Trophoblast cell (in vitro differentiated cells and primary cell): ENCODE measurements around the gene HTR6.

ENCODE experiments used
- DNase-seq, 2 donors: peaks; one replicate each; pipeline ENCODE4 v3.0.0-alpha.2; 2016
- H2AFZ ChIP-seq: 2 replicates; pipeline ENCODE4 v1.6.1; 2013; ENCODE audit warnings: low read length, moderate library complexity, mild to moderate bottlenecking; ENCODE audit not compliant: insufficient read depth, poor library complexity
- H2AK5ac ChIP-seq: 2 replicates; pipeline ENCODE4 v1.6.1; 2013; ENCODE audit warnings: mild to moderate bottlenecking, low read length
- H2BK120ac ChIP-seq: 2 replicates; pipeline ENCODE4 v1.6.1; 2013; ENCODE audit warnings: low read length, mild to moderate bottlenecking, moderate library complexity; ENCODE audit not compliant: insufficient read depth, poor library complexity
- H2BK12ac ChIP-seq: 2 replicates; pipeline ENCODE4 v1.6.1; 2013; ENCODE audit warnings: mild to moderate bottlenecking, low read length, moderate library complexity
- H2BK5ac ChIP-seq: 2 replicates; pipeline ENCODE4 v1.6.1; 2013; ENCODE audit warnings: low read length, low read depth, moderate library complexity, mild to moderate bottlenecking; ENCODE audit not compliant: poor library complexity
- H3K14ac ChIP-seq: 2 replicates; pipeline ENCODE4 v1.6.1; 2013; ENCODE audit warnings: mild to moderate bottlenecking, low read length
- H3K18ac ChIP-seq: 2 replicates; pipeline ENCODE4 v1.6.1; 2013; ENCODE audit warnings: mild to moderate bottlenecking, low read length
- H3K23ac ChIP-seq: 2 replicates; pipeline ENCODE4 v1.6.1; 2013; ENCODE audit warnings: low read length
- H3K27ac ChIP-seq: 2 replicates; pipeline ENCODE4 v1.5.1; 2013; ENCODE audit warnings: low read depth, mild to moderate bottlenecking, inconsistent platforms, low read length, moderate library complexity
- H3K27me3 ChIP-seq: 2 replicates; pipeline ENCODE4 v1.6.1; 2013; ENCODE audit warnings: inconsistent platforms, mild to moderate bottlenecking, low read length, moderate library complexity; ENCODE audit not compliant: insufficient read depth
- H3K36me3 ChIP-seq, 2 experiments: 1 replicate in 1 of 2; 2 replicates in 1 of 2; pipeline ENCODE4 v1.6.1; 2013; ENCODE audit warnings: low read length in 2 of 2, mild to moderate bottlenecking in 2 of 2, moderate library complexity in 1 of 2; ENCODE audit not compliant: insufficient read depth in 2 of 2, control insufficient read depth in 1 of 2
- H3K4ac ChIP-seq: 2 replicates; pipeline ENCODE4 v1.6.1; 2013; ENCODE audit warnings: low read depth, mild to moderate bottlenecking, low read length, moderate library complexity
- H3K4me1 ChIP-seq, 2 experiments: 1 replicate in 1 of 2; 2 replicates in 1 of 2; pipeline ENCODE4 v1.6.1; 2013; ENCODE audit warnings: low read length in 2 of 2, mild to moderate bottlenecking in 2 of 2, moderate library complexity in 1 of 2; ENCODE audit not compliant: insufficient read depth in 2 of 2, control insufficient read depth in 1 of 2
- H3K4me2 ChIP-seq: 2 replicates; pipeline ENCODE4 v1.6.1; 2013; ENCODE audit warnings: inconsistent platforms, mild to moderate bottlenecking, low read length, moderate library complexity
- H3K4me3 ChIP-seq: 2 replicates; pipeline ENCODE4 v1.5.1; 2013; ENCODE audit warnings: mild to moderate bottlenecking, low read depth, low read length, inconsistent platforms
- H3K79me1 ChIP-seq: one replicate; pipeline ENCODE4 v1.6.1; 2013; ENCODE audit warnings: low read length
- H3K79me2 ChIP-seq: 2 replicates; pipeline ENCODE4 v1.6.1; 2013; ENCODE audit warnings: low read length, mild to moderate bottlenecking; ENCODE audit not compliant: control insufficient read depth, insufficient read depth, poor library complexity
- H3K9ac ChIP-seq: 2 replicates; pipeline ENCODE4 v1.6.1; 2013; ENCODE audit warnings: mild to moderate bottlenecking, low read length
- H3K9me3 ChIP-seq: 2 replicates; pipeline ENCODE4 v1.6.1; 2013; ENCODE audit warnings: low read depth, mild to moderate bottlenecking, control low read depth, inconsistent platforms, low read length; ENCODE audit not compliant: insufficient read depth
- H4K12ac ChIP-seq: 2 replicates; pipeline ENCODE4 v1.6.1; 2013; ENCODE audit warnings: low read depth, mild to moderate bottlenecking, low read length, moderate library complexity
- H4K8ac ChIP-seq: 2 replicates; pipeline ENCODE4 v1.6.1; 2013; ENCODE audit warnings: low read depth, mild to moderate bottlenecking, low read length, moderate library complexity
- H4K91ac ChIP-seq: one replicate; pipeline ENCODE4 v1.6.1; 2013; ENCODE audit warnings: low read depth, mild to moderate bottlenecking, low read length, moderate library complexity
- WGBS: extraction: QIAGEN DNeasy Blood & Tissue Kit; methylation state at CpG from one replicate; pipeline ENCODE4 v1.1.7; 2013; ENCODE audit warnings: missing lambda C conversion rate; ENCODE audit not compliant: insufficient read length, insufficient coverage; ENCODE audit errors: extremely low coverage; 5-methylcytosine and 5-hydroxymethylcytosine counted together

HTR6 gene

DNA sequence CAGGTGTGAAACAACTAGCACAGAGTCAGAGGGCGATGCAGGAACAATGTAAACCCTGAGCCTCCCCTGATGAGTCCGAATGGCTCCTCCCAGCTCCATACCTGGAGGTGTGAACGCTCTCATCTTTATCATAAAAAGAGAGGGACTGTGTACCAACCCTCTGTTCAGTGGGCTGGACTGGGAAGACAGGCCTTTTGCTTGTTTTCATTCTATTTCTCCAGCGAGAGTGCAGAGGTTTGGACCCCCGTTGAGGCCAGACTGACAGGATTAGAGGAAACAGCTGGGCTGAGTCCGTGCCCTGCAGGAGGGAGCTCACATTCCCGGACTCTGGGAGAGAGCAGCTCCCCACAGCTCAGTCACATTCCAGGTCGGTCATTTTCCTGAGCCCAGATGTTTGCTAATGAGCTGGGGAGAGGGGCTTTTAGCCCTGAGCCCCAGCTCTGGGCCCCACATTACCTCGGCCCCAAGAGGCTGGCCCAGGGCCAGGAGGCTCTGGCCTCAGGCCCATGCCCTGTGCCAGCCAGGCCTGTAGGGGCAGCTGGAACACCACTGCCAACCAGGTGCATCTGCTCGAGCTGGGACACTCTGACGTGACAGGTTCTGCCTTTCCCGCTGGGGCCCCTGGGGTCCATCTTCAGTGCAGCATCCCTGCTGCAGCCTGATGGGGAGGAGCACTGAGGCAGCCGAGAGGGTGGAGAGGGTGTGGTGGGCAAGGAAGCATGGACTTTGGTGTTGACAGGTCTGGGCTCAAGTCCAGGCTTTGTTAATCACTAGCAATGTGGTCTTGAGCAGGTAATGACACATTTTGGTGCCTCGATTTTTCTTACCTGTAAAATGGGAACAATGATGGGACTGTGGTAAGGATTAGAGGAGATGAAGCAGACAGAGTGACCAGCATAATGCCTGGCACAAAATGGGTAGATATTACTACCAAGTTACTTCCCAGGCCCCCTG is 24.0 kb upstream of the HTR6 start:
- Histone ChIP-seq H3K4me1 (peaks cover 0 to 14% of the 10 kb centered on the region in 2 experiments), H3K4ac (no peak overlapping the region)
- WGBS = no CpG with 5 or more reads among the region's 14 CpGs

GRCh38 chr1:19643121-19643520 is 21.6 kb upstream of the HTR6 start:
- no peak overlapping the region for H3K14ac ChIP-seq
- peaks cover 21% of the 10 kb centered on the region for H3K27me3 ChIP-seq
- H3K9me3 ChIP-seq = peaks cover 2% of the 10 kb centered on the region
- peaks cover 3% of the 10 kb centered on the region for H3K79me2 ChIP-seq
- H2AFZ ChIP-seq = no peak overlapping the region
- H3K4me3 ChIP-seq = no peak overlapping the region
- H3K23ac ChIP-seq = no peak overlapping the region
- H4K8ac ChIP-seq = no peak overlapping the region
- H3K79me1 ChIP-seq = peaks cover 5% of the 10 kb centered on the region
- no peak overlapping the region for H3K27ac ChIP-seq
- H3K4ac ChIP-seq = no peak overlapping the region
- H3K18ac ChIP-seq = no peak overlapping the region
- H2BK120ac ChIP-seq = no peak overlapping the region
- H2AK5ac ChIP-seq = no peak overlapping the region
- WGBS = no CpG with 5 or more reads among the region's 7 CpGs
- no peak overlapping the region for H4K12ac ChIP-seq
- no peaks in the 10 kb centered on the region for H3K36me3 ChIP-seq
- no peak overlapping the region for H4K91ac ChIP-seq
- no peak overlapping the region for H2BK5ac ChIP-seq
- H3K4me2 ChIP-seq = peak overlapping the region; percentile 74
- peaks cover 0 to 17% of the 10 kb centered on the region in 2 experiments for H3K4me1 ChIP-seq
- H2BK12ac ChIP-seq = no peak overlapping the region
- DNase-seq = peak; percentile 8 to 38
- H3K9ac ChIP-seq = no peak overlapping the region

More for the DNA sequence above, 24.0 kb upstream of the HTR6 start:
- Histone ChIP-seq H4K8ac (no peak overlapping the region), H3K18ac (no peak overlapping the region), H3K27me3 (peaks cover 21% of the 10 kb centered on the region), H2AK5ac (no peak overlapping the region), H3K79me1 (peaks cover 5% of the 10 kb centered on the region), H3K9ac (no peak overlapping the region), H2BK12ac (no peak overlapping the region), H3K14ac (no peak overlapping the region), H4K12ac (no peak overlapping the region), H4K91ac (no peak overlapping the region), H2BK120ac (no peak overlapping the region), H2BK5ac (no peak overlapping the region), H3K79me2 (peaks cover 3% of the 10 kb centered on the region), H3K36me3 (no peaks in the 10 kb centered on the region), H2AFZ (no peak overlapping the region), H3K4me2 (no peak overlapping the region), H3K27ac (no peak overlapping the region), H3K23ac (no peak overlapping the region), H3K9me3 (peaks cover 2% of the 10 kb centered on the region), H3K4me3 (no peak overlapping the region)
- DNase-seq = no peak

DNA sequence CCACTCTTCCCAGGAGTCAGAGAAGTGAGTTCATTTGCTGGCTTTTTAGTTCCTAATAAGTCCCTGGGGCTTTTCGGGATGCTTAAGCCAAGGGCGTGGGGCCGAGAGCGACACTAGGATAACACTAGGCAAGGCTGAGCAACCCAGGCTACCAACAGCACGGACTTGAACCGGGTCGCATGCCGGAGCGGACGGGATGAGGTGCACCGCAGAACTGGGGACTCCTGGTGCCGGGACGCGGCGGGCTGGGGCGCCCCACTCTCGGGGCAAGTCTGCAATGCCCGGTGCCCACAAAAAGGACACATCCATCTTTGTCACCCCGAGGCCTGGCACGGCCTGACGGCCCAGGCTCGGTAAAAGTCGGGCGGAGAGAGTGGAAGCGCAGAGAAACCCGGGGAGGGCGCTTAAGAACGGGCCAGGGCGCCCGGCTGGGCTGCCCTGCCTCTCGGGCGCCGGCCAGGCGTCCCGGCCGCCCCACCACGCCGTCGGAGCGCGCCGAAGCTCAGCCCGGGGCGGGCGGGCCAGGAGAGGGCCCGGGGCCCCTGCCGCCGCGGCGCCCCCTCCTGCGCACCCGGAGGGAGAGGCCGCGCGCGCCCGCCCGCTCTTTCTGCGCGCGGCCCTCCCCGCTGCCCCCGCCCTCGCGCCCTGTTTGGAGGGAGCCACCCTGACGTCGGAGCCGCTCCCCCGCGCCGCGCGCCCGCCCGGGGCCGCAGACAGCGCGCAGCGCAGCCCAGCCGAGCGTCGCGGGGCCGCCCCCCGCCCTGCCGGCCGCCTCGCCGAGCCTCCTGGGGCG is 20.9 kb upstream of the HTR6 start, which contains the start of gene NBL1:
Gene NBL1 (plus strand): TSS at position 710 of the 793 bp plus-strand sequence. CDS start 10,720 bp downstream, outside the sequence.
- peak within 1 kb of the TSS; percentile 68 for H3K4me3 ChIP-seq
- peak in 1 of 2 donors; percentile 17 for DNase-seq
- WGBS = no CpG with 5 or more reads among the region's 90 CpGs
- H3K79me2 ChIP-seq = peaks cover 3% of the 10 kb centered on the region
- no peak within 1 kb of the TSS for H3K27ac ChIP-seq
- H2BK120ac ChIP-seq = peak within 1 kb of the TSS; percentile 1
- H3K4ac ChIP-seq = peak within 1 kb of the TSS; percentile 5
- H3K14ac ChIP-seq = peak within 1 kb of the TSS; percentile 78
- H3K4me2 ChIP-seq = peak within 1 kb of the TSS; percentile 74
- no peak within 1 kb of the TSS for H2AK5ac ChIP-seq
- H3K4me1 ChIP-seq = peaks cover 0 to 17% of the 10 kb centered on the region in 2 experiments
- peak within 1 kb of the TSS; percentile 73 for H4K8ac ChIP-seq
- peak within 1 kb of the TSS; percentile 93 for H3K18ac ChIP-seq
- peaks cover 21% of the 10 kb centered on the region for H3K27me3 ChIP-seq
- peak within 1 kb of the TSS; percentile 22 for H4K12ac ChIP-seq
- H2AFZ ChIP-seq = peak within 1 kb of the TSS; percentile 62
- H2BK5ac ChIP-seq = no peak within 1 kb of the TSS
- H3K79me1 ChIP-seq = peaks cover 5% of the 10 kb centered on the region
- peak within 1 kb of the TSS; percentile 3 for H3K9ac ChIP-seq
- H3K36me3 ChIP-seq = no peaks in the 10 kb centered on the region
- peak within 1 kb of the TSS; percentile 15 for H4K91ac ChIP-seq
- H3K23ac ChIP-seq = no peak within 1 kb of the TSS
- peaks cover 2% of the 10 kb centered on the region for H3K9me3 ChIP-seq
- peak within 1 kb of the TSS; percentile 26 for H2BK12ac ChIP-seq

- Histone ChIP-seq H3K4me1 (peaks cover 0 to 17% of the 10 kb centered on the region in 2 experiments), H3K4ac (no peak overlapping the region), H3K4me3 (peak overlapping the region; percentile 68), H3K79me1 (peaks cover 5% of the 10 kb centered on the region), H3K27me3 (peaks cover 21% of the 10 kb centered on the region), H4K12ac (no peak overlapping the region), H3K14ac (peak overlapping the region; percentile 78), H3K27ac (no peak overlapping the region), H2AK5ac (no peak overlapping the region), H2BK12ac (no peak overlapping the region), H3K9ac (peak overlapping the region; percentile 3), H3K36me3 (no peaks in the 10 kb centered on the region), H2BK5ac (no peak overlapping the region), H3K9me3 (peaks cover 2% of the 10 kb centered on the region), H3K4me2 (peak overlapping the region; percentile 74), H4K8ac (peak overlapping the region; percentile 73), H3K23ac (no peak overlapping the region), H2AFZ (peak overlapping the region; percentile 62), H3K79me2 (peaks cover 3% of the 10 kb centered on the region), H4K91ac (no peak overlapping the region), H2BK120ac (peak overlapping the region; percentile 1), H3K18ac (peak overlapping the region; percentile 93)
- WGBS = no CpG with 5 or more reads among the region's 51 CpGs
- DNase-seq = no peak
Observed at GRCh38 chr1:19644395-19644680, 20.3 kb upstream of the HTR6 start.
